ENCODE results near the gene DERL3. TPM values are rescaled to one million over a fixed set of nuclear protein-coding genes. Genes with fewer than 3 reads are reported as not detected.

DERL3 gene
- total RNA-seq, 1 experiment from 2014 or later: 1.5 TPM

GRCh38 chr22:23834793-23835483 lies 3.9 kb downstream of the DERL3 start:
- no peak overlapping the region for H3K4me3 ChIP-seq (ENCODE audit: low read depth, low read length, poor library complexity, severe bottlenecking)
- no peak for TF ChIP-seq CTCF (conservative IDR thresholded peaks at IDR 0.05; ENCODE audit: low read depth, low read length)
- TF ChIP-seq EZH2 (IDR thresholded peaks at IDR 0.05; ENCODE audit: borderline replicate concordance, low read depth, low read length, poor library complexity, severe bottlenecking): no peak
- POLR2A ChIA-PET (ENCODE audit: low non-redundant PET): no interaction called here
- no peaks in the 10 kb centered on the region for H3K9me3 ChIP-seq (ENCODE audit: low read depth, low read length, poor library complexity, severe bottlenecking)
- no peaks in the 10 kb centered on the region for H3K27me3 ChIP-seq (replicated peaks; ENCODE audit: insufficient read depth, low read depth, low read length, poor library complexity)
- CTCF ChIA-PET: no interaction called here
- BruUV-seq (replicated peaks): no TSS peak
- H3K36me3 ChIP-seq (ENCODE audit: insufficient read depth, low read length, poor library complexity, severe bottlenecking): peaks cover 35% of the 10 kb centered on the region
- intact Hi-C loops (cut with micrococcal nuclease; ENCODE audit: unreplicated experiment): no loop called here
- H3K27ac ChIP-seq (ENCODE audit: low read depth, low read length, poor library complexity, severe bottlenecking): peak overlapping the region; percentile 42
- H3K4me1 ChIP-seq (ENCODE audit: insufficient read depth, low read length, poor library complexity, severe bottlenecking): peaks cover 3% of the 10 kb centered on the region
- no peak for DNase-seq (ENCODE audit: low spot score)

GRCh38 chr22:23834406-23834792 lies 4.4 kb downstream of the DERL3 start:
- no TSS peak for BruUV-seq (replicated peaks)
- peaks cover 3% of the 10 kb centered on the region for H3K4me1 ChIP-seq (ENCODE audit: insufficient read depth, low read length, poor library complexity, severe bottlenecking)
- intact Hi-C loops (cut with micrococcal nuclease; ENCODE audit: unreplicated experiment): no loop called here
- TF ChIP-seq CTCF (conservative IDR thresholded peaks at IDR 0.05; ENCODE audit: low read depth, low read length): no peak
- TF ChIP-seq EZH2 (IDR thresholded peaks at IDR 0.05; ENCODE audit: borderline replicate concordance, low read depth, low read length, poor library complexity, severe bottlenecking): no peak
- peaks cover 35% of the 10 kb centered on the region for H3K36me3 ChIP-seq (ENCODE audit: insufficient read depth, low read length, poor library complexity, severe bottlenecking)
- ChIA-PET CTCF (no interaction called here), POLR2A (ENCODE audit: low non-redundant PET) (no interaction called here)
- no peaks in the 10 kb centered on the region for H3K27me3 ChIP-seq (replicated peaks; ENCODE audit: insufficient read depth, low read depth, low read length, poor library complexity)
- H3K4me3 ChIP-seq (ENCODE audit: low read depth, low read length, poor library complexity, severe bottlenecking): no peak overlapping the region
- no peak for DNase-seq (ENCODE audit: low spot score)
- H3K27ac ChIP-seq (ENCODE audit: low read depth, low read length, poor library complexity, severe bottlenecking): peak overlapping the region; percentile 42
- no peaks in the 10 kb centered on the region for H3K9me3 ChIP-seq (ENCODE audit: low read depth, low read length, poor library complexity, severe bottlenecking)

- Histone ChIP-seq H3K36me3 (ENCODE audit: insufficient read depth, low read length, poor library complexity, severe bottlenecking) (peaks cover 38% of the 10 kb centered on the region), H3K4me1 (ENCODE audit: insufficient read depth, low read length, poor library complexity, severe bottlenecking) (peaks cover 3% of the 10 kb centered on the region), H3K27ac (ENCODE audit: low read depth, low read length, poor library complexity, severe bottlenecking) (no peak overlapping the region), H3K4me3 (ENCODE audit: low read depth, low read length, poor library complexity, severe bottlenecking) (no peak overlapping the region), H3K27me3 (replicated peaks; ENCODE audit: insufficient read depth, low read depth, low read length, poor library complexity) (no peaks in the 10 kb centered on the region), H3K9me3 (ENCODE audit: low read depth, low read length, poor library complexity, severe bottlenecking) (no peaks in the 10 kb centered on the region)
- TSS peak; percentile 41 for BruUV-seq (replicated peaks)
- no peak for TF ChIP-seq EZH2 (IDR thresholded peaks at IDR 0.05; ENCODE audit: borderline replicate concordance, low read depth, low read length, poor library complexity, severe bottlenecking)
- TF ChIP-seq CTCF (conservative IDR thresholded peaks at IDR 0.05; ENCODE audit: low read depth, low read length): no peak
- DNase-seq (ENCODE audit: low spot score): no peak
- POLR2A ChIA-PET (ENCODE audit: low non-redundant PET): no interaction called here
- intact Hi-C loops (cut with micrococcal nuclease; ENCODE audit: unreplicated experiment): no loop called here
- CTCF ChIA-PET: no interaction called here
Observed at GRCh38 chr22:23833911-23834317, 4.9 kb downstream of the DERL3 start.

Data from A673 (cell line).